CD14-positive monocyte (primary cell): ENCODE measurements around the gene DNAJB11. TPM values are rescaled to one million over a fixed set of nuclear protein-coding genes. Genes with fewer than 3 reads are reported as not detected.

Experiments
- DNase-seq, 3 donors: peaks; one replicate each; pipeline ENCODE4 v3.0.0-alpha.2; 2011 to 2022
- H2AFZ ChIP-seq: 2 replicates; pipeline ENCODE4 v1.6.0; 2012; ENCODE audit warnings: mild to moderate bottlenecking, low read depth, low read length, inconsistent platforms; ENCODE audit not compliant: insufficient read depth, poor library complexity, severe bottlenecking
- H3K27ac ChIP-seq, 2 donors: 1 replicate in 1 of 2; 2 replicates in 1 of 2; pipeline ENCODE4 v1.5.1; 2012 to 2013; ENCODE audit warnings: low read length in 2 of 2, control low read depth in 1 of 2, inconsistent platforms in 1 of 2, low read depth in 1 of 2, mild to moderate bottlenecking in 1 of 2
- H3K27me3 ChIP-seq, 2 donors: one replicate each; pipeline versions ENCODE4 v1.6.0 to v1.6.1; 2011 to 2013; ENCODE audit warnings: low read length in 2 of 2; ENCODE audit not compliant: control insufficient read depth in 2 of 2, insufficient read depth in 2 of 2
- H3K36me3 ChIP-seq, 2 donors: replicated peaks in 1 of 2; 1 replicate in 1 of 2; 2 replicates in 1 of 2; pipeline versions ENCODE4 v1.5.1 to v1.6.1; 2012 to 2013; ENCODE audit warnings: low read length in 2 of 2, control low read depth in 1 of 2, inconsistent platforms in 1 of 2, mild to moderate bottlenecking in 1 of 2; ENCODE audit not compliant: insufficient read depth in 2 of 2, control insufficient read depth in 1 of 2
- H3K4me1 ChIP-seq, 2 donors: 1 replicate in 1 of 2; 2 replicates in 1 of 2; pipeline versions ENCODE4 v1.5.1 to v1.6.1; 2012 to 2013; ENCODE audit warnings: low read length in 2 of 2, control low read depth in 1 of 2, inconsistent platforms in 1 of 2, mild to moderate bottlenecking in 1 of 2, moderate library complexity in 1 of 2; ENCODE audit not compliant: insufficient read depth in 2 of 2, control insufficient read depth in 1 of 2
- H3K4me2 ChIP-seq: replicated peaks from 2 replicates; pipeline ENCODE3; 2012; ENCODE audit warnings: low read length, moderate library complexity, mild to moderate bottlenecking; ENCODE audit not compliant: poor library complexity, severe bottlenecking; ENCODE audit errors: extremely low read depth
- H3K4me3 ChIP-seq, 3 experiments: fragments of 200-600 bp in 1 of 3; sonication (generic) in 1 of 3; replicated peaks in 1 of 3; 1 replicate in 2 of 3; 2 replicates in 1 of 3; pipeline ENCODE4 v1.5.1; 2011 to 2013; ENCODE audit warnings: low read length in 3 of 3, mild to moderate bottlenecking in 3 of 3, control low read depth in 2 of 3, low read depth in 2 of 3, inconsistent platforms in 1 of 3, moderate library complexity in 1 of 3
- H3K79me2 ChIP-seq: 2 replicates; pipeline ENCODE4 v1.6.0; 2012; ENCODE audit warnings: mild to moderate bottlenecking, control low read depth, inconsistent platforms, low read length, moderate library complexity; ENCODE audit not compliant: insufficient read depth
- H3K9ac ChIP-seq: 2 replicates; pipeline ENCODE4 v1.6.0; 2017; ENCODE audit warnings: low read length, mild to moderate bottlenecking; ENCODE audit not compliant: insufficient read depth, poor library complexity, severe bottlenecking
- H3K9me3 ChIP-seq, 2 donors: replicated peaks in 1 of 2; 1 replicate in 1 of 2; 2 replicates in 1 of 2; pipeline versions ENCODE4 v1.5.1 to v1.6.1; 2012 to 2013; ENCODE audit warnings: low read length in 2 of 2, control low read depth in 1 of 2; ENCODE audit not compliant: control insufficient read depth in 1 of 2, insufficient read depth in 1 of 2
- H4K20me1 ChIP-seq: 2 replicates; pipeline ENCODE4 v1.6.0; 2012; ENCODE audit warnings: mild to moderate bottlenecking, low read length, control low read depth, moderate library complexity; ENCODE audit not compliant: insufficient read depth
- H3K27ac Mint-ChIP-seq, 7 donors: one replicate each; pipeline ENCODE4 v1.8.0; 2020; ENCODE audit warnings: mild to moderate bottlenecking in 7 of 7, mixed read lengths in 7 of 7, moderate library complexity in 6 of 7, inconsistent platforms in 2 of 7
- H3K27me3 Mint-ChIP-seq, 3 donors: one replicate each; pipeline ENCODE4 v1.8.0; 2021 to 2022; ENCODE audit warnings: low read depth in 3 of 3, mild to moderate bottlenecking in 3 of 3, mixed read lengths in 3 of 3, moderate library complexity in 3 of 3, inconsistent platforms in 1 of 3
- H3K36me3 Mint-ChIP-seq, 2 donors: one replicate each; pipeline ENCODE4 v1.8.0; 2020; ENCODE audit warnings: mixed read lengths in 2 of 2, inconsistent platforms in 1 of 2, mild to moderate bottlenecking in 1 of 2
- H3K4me1 Mint-ChIP-seq: one replicate; pipeline ENCODE4 v1.8.0; 2020; ENCODE audit warnings: mild to moderate bottlenecking, mixed read lengths
- H3K4me3 Mint-ChIP-seq, 2 donors: one replicate each; pipeline ENCODE4 v1.8.0; 2020; ENCODE audit warnings: mild to moderate bottlenecking in 2 of 2, mixed read lengths in 2 of 2, moderate library complexity in 1 of 2
- H3K9me3 Mint-ChIP-seq, 7 donors: one replicate each; pipeline ENCODE4 v1.8.0; 2020 to 2022; ENCODE audit warnings: mixed read lengths in 7 of 7, mild to moderate bottlenecking in 6 of 7, moderate library complexity in 6 of 7, inconsistent platforms in 2 of 7
- CTCF ChIP-seq: fragments of 200-600 bp; IDR thresholded peaks from one replicate; pipeline ENCODE4 v1.8.0; 2022; ENCODE audit warnings: antibody characterized with exemption, mild to moderate bottlenecking
- WGBS: methylation state at CpG from one replicate; pipeline ENCODE4 v1.1.5; 2013; ENCODE audit warnings: missing lambda C conversion rate; ENCODE audit not compliant: insufficient coverage; 5-methylcytosine and 5-hydroxymethylcytosine counted together
- intact Hi-C, 2 donors: fragments of 100-400 bp; cut with micrococcal nuclease; formaldehyde crosslinking; loops; one replicate each; pipeline versions ENCODE4 v1.15.0 to v1.15.1; 2023
- polyA plus RNA-seq, 3 donors: library from polyadenylated mRNA; depleted of rRNA in 1 of 3; unstranded in 2 of 3; stranded (reverse) in 1 of 3; fragments of 300-500 nt in 2 of 3; fragments of >200 nt in 1 of 3; fragmentation: Illumina TruSeq in 2 of 3; gene quantifications; 1 replicate in 2 of 3; 2 replicates in 1 of 3; pipeline ENCODE4 v1.2.3, GENCODE V29; 2012 to 2021

Gene DNAJB11
- polyA plus RNA-seq, 3 donors: 32.5 to 45.8 (median 44.6) TPM

DNA sequence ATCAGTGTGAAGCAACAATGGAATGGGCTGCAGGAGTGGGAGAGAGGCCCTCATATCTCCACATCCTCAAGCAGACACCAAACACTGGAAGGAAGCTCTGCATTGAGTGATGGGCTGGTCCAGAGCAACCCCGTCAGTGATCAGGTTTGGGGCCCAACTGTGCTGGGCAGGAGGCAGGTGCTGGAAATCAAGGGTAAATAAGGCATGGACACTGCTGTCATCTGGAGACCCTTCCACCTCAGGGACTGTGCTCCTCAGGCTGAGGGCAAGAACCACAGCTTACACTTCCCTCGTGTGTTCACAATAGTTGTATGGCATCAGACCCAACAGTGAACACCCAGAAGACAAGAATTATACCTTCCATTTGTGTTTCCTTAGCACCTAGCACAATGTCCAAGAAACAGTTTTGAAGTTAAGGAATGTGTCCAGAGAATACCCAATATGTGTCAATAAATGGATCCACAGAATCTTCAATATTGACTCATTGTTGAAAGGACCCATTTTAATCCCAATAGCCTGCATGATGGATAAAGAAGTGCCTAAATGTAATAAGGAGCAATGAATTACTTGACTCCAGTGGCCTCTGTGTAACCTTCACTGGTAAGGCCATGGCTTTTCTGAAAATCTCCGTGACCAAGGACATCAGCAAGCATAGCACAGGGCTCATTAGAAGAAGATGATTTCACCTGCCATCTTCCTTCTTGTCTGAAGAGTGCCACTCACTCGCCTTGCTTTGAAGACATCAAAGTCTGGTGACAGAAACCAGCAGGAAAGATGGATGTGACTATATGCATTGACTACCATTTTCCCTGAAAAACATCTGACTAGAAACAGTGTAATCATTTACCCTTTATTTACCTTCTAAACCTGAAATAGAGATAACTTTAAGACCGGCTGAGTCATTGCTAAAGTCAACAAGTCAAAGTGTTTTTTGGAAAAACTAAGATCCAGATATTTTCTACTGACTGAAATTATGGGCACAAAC lies 35.3 kb downstream of the DNAJB11 start:
- intact Hi-C loops: no loop called here
- no peaks in the 10 kb centered on the region for H3K4me1 Mint-ChIP-seq
- Histone ChIP-seq H3K9ac (no peak overlapping the region), H3K9me3 (no peaks in the 10 kb centered on the region), H3K27me3 (no peaks in the 10 kb centered on the region), H4K20me1 (no peaks in the 10 kb centered on the region), H3K36me3 (no peaks in the 10 kb centered on the region), H3K27ac (no peak overlapping the region), H3K4me3 (no peak overlapping the region), H3K4me2 (no peak overlapping the region), H3K79me2 (no peaks in the 10 kb centered on the region), H2AFZ (no peak overlapping the region), H3K4me1 (no peaks in the 10 kb centered on the region)
- peaks cover 1 to 7% (median 1%) of the 10 kb centered on the region in 3 donors for H3K27me3 Mint-ChIP-seq
- no peak overlapping the region for H3K27ac Mint-ChIP-seq
- H3K9me3 Mint-ChIP-seq: peaks cover 0 to 5% (median 0%) of the 10 kb centered on the region in 7 donors
- no peaks in the 10 kb centered on the region for H3K36me3 Mint-ChIP-seq
- DNase-seq: no peak
- no peak for TF ChIP-seq CTCF
- no peak overlapping the region for H3K4me3 Mint-ChIP-seq
- WGBS: 90% methylated on average over 4 of the region's 5 CpGs

GRCh38 chr3:186608624-186609215 lies 38.2 kb downstream of the DNAJB11 start:
- H2AFZ ChIP-seq: no peak overlapping the region
- Mint-ChIP-seq H3K4me1 (no peaks in the 10 kb centered on the region), H3K27me3 (peaks cover 8 to 14% (median 13%) of the 10 kb centered on the region in 3 donors), H3K36me3 (no peaks in the 10 kb centered on the region), H3K27ac (no peak overlapping the region), H3K4me3 (no peak overlapping the region), H3K9me3 (peaks cover 0 to 5% (median 0%) of the 10 kb centered on the region in 7 donors)
- no peak overlapping the region for H3K9ac ChIP-seq
- H3K4me3 ChIP-seq: no peak overlapping the region
- H3K9me3 ChIP-seq: no peaks in the 10 kb centered on the region
- no peak for DNase-seq
- no peaks in the 10 kb centered on the region for H4K20me1 ChIP-seq
- TF ChIP-seq CTCF: no peak
- no peaks in the 10 kb centered on the region for H3K79me2 ChIP-seq
- no peak overlapping the region for H3K27ac ChIP-seq
- 100% methylated on average over 2 of the region's 2 CpGs for WGBS
- intact Hi-C loops: no loop called here
- H3K4me2 ChIP-seq: no peak overlapping the region
- no peaks in the 10 kb centered on the region for H3K4me1 ChIP-seq
- H3K27me3 ChIP-seq: peaks cover 0 to 4% of the 10 kb centered on the region in 2 donors
- no peaks in the 10 kb centered on the region for H3K36me3 ChIP-seq
